ENCODE measurements around the gene HDAC7. TPM values are rescaled to one million over a fixed set of nuclear protein-coding genes. Genes with fewer than 3 reads are reported as not detected.
A peak's percentile ranks its signal among the peaks of the same experiment; 100 is the strongest.

The HDAC7 gene
- total and polyA plus RNA-seq, 2 of the 13 experiments (the other 11 are each of a cell fraction or from before 2014, with no cell fraction given): 4.6 to 10.8 TPM

- H3K36me3 ChIP-seq (replicated peaks in 1 of 2; ENCODE audit: control insufficient read depth in 1 of 2, insufficient read depth in 2 of 2, low read length in 2 of 2): no peaks in the 10 kb centered on the region
- H3K4me3 ChIP-seq (replicated peaks in 1 of 3; ENCODE audit: insufficient read depth in 1 of 3, low read depth in 2 of 3, low read length in 3 of 3): no peak overlapping the region
- intact Hi-C loops (cut with micrococcal nuclease; ENCODE audit: unreplicated experiment) (no loop called here), in situ Hi-C loops (cut with HindIII; ENCODE audit: extremely low pct_ligation_motif_present, low pct_unique_long_range_greater_than_20kb) (no loop called here)
- no peak overlapping the region for H3K4me2 ChIP-seq (ENCODE audit: low read depth, low read length)
- H3K9me3 ChIP-seq (ENCODE audit: low read length): no peaks in the 10 kb centered on the region
- ATAC-seq: peak; percentile 16
- peaks cover 22% of the 10 kb centered on the region for H3K4me1 ChIP-seq (ENCODE audit: insufficient read depth, low read length)
- no peaks in the 10 kb centered on the region for H3K79me2 ChIP-seq (ENCODE audit: insufficient read depth, low read length)
- no TSS peak for BruUV-seq (replicated peaks)
- peaks cover 16 to 52% of the 10 kb centered on the region in 2 experiments; a peak in 4 of 5 replicates for H3K27me3 ChIP-seq (ENCODE audit: control insufficient read depth in 1 of 2, insufficient read depth in 2 of 2, low read length in 2 of 2)
- DNase-seq (ENCODE audit: low spot score): no peak
- POLR2A ChIA-PET: no interaction called here
- CTCF ChIA-PET (ENCODE audit: low intra/inter-chr PET ratio, low total read pairs): no interaction called here
- no peak overlapping the region for H3K9ac ChIP-seq (ENCODE audit: insufficient read depth, low read depth, low read length)
- no peak overlapping the region for H2AFZ ChIP-seq (ENCODE audit: low read length)
- no peaks in the 10 kb centered on the region for H4K20me1 ChIP-seq (ENCODE audit: insufficient read depth, low read length)
- WGBS (ENCODE audit: low lambda C conversion rate): 29% methylated on average over 6 of the region's 19 CpGs
- no peak overlapping the region for H3K27ac ChIP-seq (ENCODE audit: extremely low read length, insufficient read depth, low read length)
- no peak for FAIRE-seq
- TF ChIP-seq STAG1 (CRISPR knock-in tag; IDR thresholded peaks at IDR 0.05) (no peak), ZNF550 (CRISPR knock-in tag; IDR thresholded peaks at IDR 0.05; ENCODE audit: borderline replicate concordance) (no peak)
These were observed 68.7 kb downstream of the HDAC7 start for GRCh38 chr12:47750916-47751470.

- no peak overlapping the region for H2AFZ ChIP-seq (ENCODE audit: low read length)
- DNase-seq (ENCODE audit: low spot score) (no peak), ATAC-seq (peak; percentile 20; the same call in 2 of the 3 replicates), FAIRE-seq (no peak)
- no peak overlapping the region; the same call in 1 of the 2 replicates for H3K4me2 ChIP-seq (ENCODE audit: low read depth, low read length)
- WGBS (ENCODE audit: low lambda C conversion rate): 10% methylated on average over 3 of the region's 10 CpGs
- no peaks in the 10 kb centered on the region for H3K36me3 ChIP-seq (replicated peaks in 1 of 2; ENCODE audit: control insufficient read depth in 1 of 2, insufficient read depth in 2 of 2, low read length in 2 of 2)
- ChIA-PET CTCF (ENCODE audit: low intra/inter-chr PET ratio, low total read pairs) (no interaction called here), POLR2A (no interaction called here)
- no peak overlapping the region for H3K9ac ChIP-seq (ENCODE audit: insufficient read depth, low read depth, low read length)
- peaks cover 16 to 55% of the 10 kb centered on the region in 2 experiments; a peak in 4 of 5 replicates for H3K27me3 ChIP-seq (ENCODE audit: control insufficient read depth in 1 of 2, insufficient read depth in 2 of 2, low read length in 2 of 2)
- intact Hi-C loops (cut with micrococcal nuclease; ENCODE audit: unreplicated experiment): no loop called here
- H3K4me1 ChIP-seq (ENCODE audit: insufficient read depth, low read length): peaks cover 22% of the 10 kb centered on the region
- no peak overlapping the region for H3K27ac ChIP-seq (ENCODE audit: extremely low read length, insufficient read depth, low read length)
- no peaks in the 10 kb centered on the region for H3K79me2 ChIP-seq (ENCODE audit: insufficient read depth, low read length)
- no peaks in the 10 kb centered on the region for H3K9me3 ChIP-seq (ENCODE audit: low read length)
- H4K20me1 ChIP-seq (ENCODE audit: insufficient read depth, low read length): no peaks in the 10 kb centered on the region
- BruUV-seq (replicated peaks): no TSS peak
- TF ChIP-seq HNF4A (CRISPR knock-in tag; IDR thresholded peaks at IDR 0.05) (0 out of 2 replicates have a peak, but pooled peaks have one; percentile 23), TBX3 (IDR thresholded peaks at IDR 0.05; ENCODE audit: borderline replicate concordance) (no peak), SAP130 (CRISPR knock-in tag; IDR thresholded peaks at IDR 0.05; ENCODE audit: low read depth) (0 out of 2 replicates have a peak, but pooled peaks have one; percentile 14), SIN3A (IDR thresholded peaks at IDR 0.05; ENCODE audit: borderline replicate concordance, low read depth, low read length) (no peak), CEBPB (IDR thresholded peaks at IDR 0.05; ENCODE audit: borderline replicate concordance, low read depth, low read length) (0 out of 2 replicates have a peak, but pooled peaks have one; percentile 22)
- H3K4me3 ChIP-seq (replicated peaks in 1 of 3; ENCODE audit: insufficient read depth in 1 of 3, low read depth in 2 of 3, low read length in 3 of 3): no peak overlapping the region
- in situ Hi-C loops (cut with HindIII; ENCODE audit: extremely low pct_ligation_motif_present, low pct_unique_long_range_greater_than_20kb): no loop called here
These were observed 69.4 kb downstream of the HDAC7 start for GRCh38 chr12:47750229-47750798.

Measured in HepG2 (cell line).